Activated T-cell treated with anti-CD3 and anti-CD28 coated beads for 48 hours (primary cell): ENCODE measurements around the gene ADGRA1.

ENCODE experiments used
- DNase-seq: peaks from one replicate; pipeline ENCODE4 v3.0.0-alpha.2; 2020; ENCODE audit warnings: low read depth

The ADGRA1 gene

DNA sequence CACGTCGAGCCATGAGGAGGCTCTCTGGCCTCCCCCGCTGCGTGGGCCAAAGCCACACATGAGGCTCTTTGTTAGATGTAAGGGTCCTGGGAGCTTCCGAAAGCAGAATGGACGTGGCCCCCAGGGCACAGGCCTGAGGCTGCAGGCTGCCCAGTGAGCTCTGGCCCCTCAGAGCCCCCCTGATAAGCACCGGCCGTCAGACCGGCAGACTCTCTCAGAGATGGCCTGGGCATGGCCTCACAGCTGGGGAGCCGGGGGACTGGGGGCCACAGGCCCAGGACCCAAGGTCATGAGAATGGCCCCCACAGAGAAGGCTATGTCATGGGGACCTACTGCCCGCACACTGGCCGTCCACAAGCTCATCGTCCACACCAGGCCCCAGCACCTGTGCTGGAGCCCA lies 31.7 kb upstream of the ADGRA1 start:
- DNase-seq = no peak

- no peak for DNase-seq
These were observed 31.0 kb upstream of the ADGRA1 start for GRCh38 chr10:133056651-133057178.

DNA sequence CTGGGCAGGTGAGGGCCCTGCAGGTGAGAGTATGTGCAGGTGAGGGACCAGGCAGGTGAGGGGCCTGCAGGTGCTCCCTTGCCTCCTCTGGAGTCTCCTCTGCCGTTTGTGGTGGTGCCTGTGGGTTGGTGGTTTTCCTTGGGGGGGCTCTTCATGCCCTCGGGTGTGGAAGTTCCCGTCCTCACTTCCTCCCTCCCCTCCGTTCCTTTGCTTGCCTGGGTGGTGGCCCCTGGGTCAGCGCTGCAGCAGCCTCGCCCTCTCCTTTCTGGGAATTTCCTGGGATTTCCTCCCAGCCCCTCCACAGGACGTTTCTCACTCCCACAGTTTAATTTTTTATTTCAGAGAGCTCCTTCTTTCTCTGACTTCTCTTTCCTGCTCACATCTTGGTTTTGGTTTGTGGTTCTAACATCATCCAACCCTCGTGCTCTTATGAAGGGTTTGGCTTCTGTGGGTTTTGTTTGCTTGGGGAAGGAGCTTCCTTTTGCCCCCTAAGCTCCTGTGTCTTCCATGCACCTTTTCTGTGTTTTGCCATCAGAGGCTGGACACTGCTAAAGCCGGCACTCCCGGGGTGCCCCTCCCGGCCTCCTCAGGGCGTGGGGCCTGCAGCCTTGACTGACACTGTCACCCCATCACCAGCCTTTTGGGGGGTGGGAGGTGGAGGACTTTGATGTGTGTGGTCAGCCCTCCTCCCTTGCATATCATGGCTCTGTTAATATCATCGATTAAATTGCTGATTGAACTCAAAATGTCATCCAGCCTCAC lies 29.2 kb upstream of the ADGRA1 start:
- no peak for DNase-seq

GRCh38 chr10:133059093-133059470 lies 28.6 kb upstream of the ADGRA1 start:
- no peak for DNase-seq

DNA sequence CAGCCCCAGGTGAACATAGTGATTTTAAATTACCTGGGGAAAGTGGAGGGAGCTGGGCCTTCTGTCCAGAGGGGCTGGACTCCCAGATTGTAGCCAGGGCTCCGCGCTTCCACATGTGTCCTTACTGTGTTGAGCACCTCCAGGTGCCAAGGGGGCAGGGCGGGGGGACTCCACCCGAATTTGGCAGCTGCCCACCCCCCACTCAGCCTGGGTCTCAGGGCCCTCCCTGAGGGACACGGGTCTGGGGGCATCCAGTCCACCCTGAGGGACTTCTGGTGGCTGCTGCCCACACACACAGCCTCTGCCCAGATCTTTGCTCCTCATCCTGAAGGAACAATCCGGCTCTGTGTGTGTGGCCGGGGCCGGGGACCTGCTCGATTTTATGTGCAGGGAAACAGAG lies 28.2 kb upstream of the ADGRA1 start:
- no peak for DNase-seq

- no peak for DNase-seq
These were observed 27.7 kb upstream of the ADGRA1 start for GRCh38 chr10:133060022-133060421.

- no peak for DNase-seq
These were observed 27.3 kb upstream of the ADGRA1 start for GRCh38 chr10:133060466-133060865.

DNA sequence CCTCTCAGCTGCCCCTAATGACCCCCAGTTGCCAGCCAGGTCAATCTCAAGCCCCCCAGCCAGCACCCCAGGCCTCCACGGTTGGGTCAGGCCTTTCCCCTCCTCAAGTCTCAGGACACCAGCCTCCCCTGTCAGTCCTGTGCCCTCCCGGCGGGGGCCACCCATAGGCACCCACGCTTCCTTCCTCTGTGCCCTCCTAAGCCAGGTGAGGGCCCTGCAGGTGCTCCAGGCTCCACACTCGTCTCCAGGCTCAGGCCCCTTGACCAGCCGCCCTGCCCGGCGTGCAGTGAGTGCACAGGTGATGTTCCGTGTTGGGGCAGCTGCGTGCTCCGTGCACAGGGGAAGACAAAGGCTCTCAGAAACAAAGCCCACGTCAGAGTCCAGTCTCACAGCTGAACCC lies 26.8 kb upstream of the ADGRA1 start:
- no peak for DNase-seq

GRCh38 chr10:133061296-133062038 lies 26.3 kb upstream of the ADGRA1 start:
- no peak for DNase-seq

DNA sequence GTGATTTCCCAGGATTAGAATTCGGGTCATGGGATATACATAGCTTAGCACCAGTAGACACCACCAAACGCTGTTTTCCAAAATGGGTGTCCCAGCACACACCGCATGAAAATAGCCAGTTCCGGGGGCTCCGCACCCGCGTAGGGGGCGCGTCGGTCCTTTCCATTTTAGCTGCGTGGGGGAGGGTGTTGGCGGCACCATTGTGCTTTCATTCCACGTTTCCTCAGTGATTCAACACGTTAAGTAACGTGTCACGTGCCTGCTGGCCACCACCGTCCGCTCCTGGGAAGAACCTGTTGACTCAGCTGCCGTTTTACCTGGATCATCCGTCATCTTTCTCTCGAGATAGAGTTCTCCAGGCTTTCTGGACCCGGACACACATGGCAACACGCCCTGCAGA lies 25.6 kb upstream of the ADGRA1 start:
- no peak for DNase-seq

GRCh38 chr10:133062635-133063034 lies 25.1 kb upstream of the ADGRA1 start:
- no peak for DNase-seq

DNA sequence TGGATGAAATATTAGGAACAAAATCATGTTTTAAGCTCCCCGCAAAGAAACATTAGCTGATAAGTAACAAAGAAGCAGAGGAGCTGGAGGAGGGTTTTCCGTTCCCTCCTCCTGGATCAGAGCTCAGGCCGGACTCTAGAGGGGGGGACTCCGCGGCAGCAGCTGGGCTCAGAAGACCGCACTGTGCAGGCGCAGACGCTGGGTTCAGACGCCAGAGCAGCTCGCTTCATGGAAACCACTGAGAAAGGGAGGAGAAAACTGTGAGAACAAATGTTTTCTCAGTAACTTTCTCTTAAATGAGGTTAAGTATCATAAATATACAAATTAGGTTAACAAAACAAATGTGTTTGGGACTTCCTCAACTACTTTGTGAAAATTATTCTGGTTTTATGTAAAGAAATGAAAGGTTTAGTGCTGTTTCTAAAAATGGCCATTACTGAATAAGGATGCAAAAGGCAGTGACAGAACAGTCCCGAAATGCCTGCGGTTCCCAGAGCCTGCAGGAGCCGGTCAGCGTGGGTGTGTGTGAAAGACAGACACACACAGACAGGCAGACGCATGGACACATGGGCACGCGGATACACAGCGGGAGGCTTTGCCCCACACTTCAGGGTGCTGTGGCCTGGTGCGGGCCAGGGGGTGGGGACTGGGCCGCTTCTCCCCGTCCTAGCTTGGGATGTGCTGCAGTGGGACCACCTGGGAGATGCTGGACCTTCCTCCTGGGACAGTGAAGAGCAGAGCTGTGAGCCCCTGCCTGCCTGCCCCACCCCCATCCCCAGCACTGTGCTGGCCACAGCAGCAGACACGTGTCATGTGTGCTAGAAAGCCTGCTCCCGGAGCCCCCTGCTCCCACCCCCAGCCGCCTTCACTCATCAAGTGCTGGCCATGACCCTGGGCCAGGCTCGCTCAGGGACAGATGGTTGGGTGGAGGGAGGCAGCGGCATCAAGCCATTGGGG lies 20.3 kb upstream of the ADGRA1 start:
- no peak for DNase-seq

DNA sequence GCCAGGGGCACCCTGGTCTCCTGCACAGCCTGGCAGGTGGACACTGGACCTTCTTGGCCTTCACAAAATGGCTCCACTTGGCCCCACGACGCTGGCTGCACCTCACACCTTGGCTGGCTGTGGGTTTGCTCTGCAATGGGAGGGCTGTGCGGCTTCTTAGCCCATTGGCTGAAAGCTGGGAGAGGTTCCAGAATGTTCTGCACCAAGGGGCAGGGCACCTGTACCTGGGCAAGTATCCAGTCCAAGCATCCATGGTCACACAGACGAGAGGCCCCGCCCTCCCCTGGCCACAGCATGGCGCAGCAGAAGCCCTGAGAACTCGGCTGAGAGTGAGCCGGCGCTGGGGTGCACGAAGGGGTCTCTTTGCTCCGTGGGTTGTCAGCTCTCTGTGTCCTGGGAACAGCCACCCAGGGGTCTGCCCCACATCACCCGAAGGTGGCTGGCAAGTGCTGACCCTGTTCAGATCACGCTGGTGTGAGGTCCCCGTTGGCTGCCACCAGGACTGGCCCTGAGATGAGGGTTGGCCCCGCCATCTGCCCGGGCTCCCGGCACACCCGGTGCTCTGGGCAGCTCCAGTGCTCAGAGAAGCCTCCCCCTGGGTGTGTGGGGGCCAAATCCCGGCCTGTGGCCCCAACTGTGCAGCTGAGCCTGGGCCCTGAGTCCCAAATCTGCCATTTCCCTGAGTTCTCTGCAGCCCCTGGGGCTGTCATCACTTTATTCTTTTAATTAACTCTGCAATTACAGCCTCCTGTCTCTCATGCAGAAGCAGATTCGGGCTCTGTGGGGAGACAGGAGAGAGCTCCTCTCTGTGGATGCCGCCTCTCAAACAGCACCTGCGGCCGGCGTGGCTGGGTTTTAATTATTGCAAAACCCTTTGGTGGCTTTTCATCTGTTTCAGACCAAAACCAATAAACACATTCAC lies 19.4 kb upstream of the ADGRA1 start:
- no peak for DNase-seq

GRCh38 chr10:133069033-133069525 lies 18.6 kb upstream of the ADGRA1 start:
- DNase-seq = no peak

GRCh38 chr10:133070405-133070804 lies 17.3 kb upstream of the ADGRA1 start:
- no peak for DNase-seq

GRCh38 chr10:133070810-133071209 lies 16.9 kb upstream of the ADGRA1 start:
- DNase-seq = no peak

DNA sequence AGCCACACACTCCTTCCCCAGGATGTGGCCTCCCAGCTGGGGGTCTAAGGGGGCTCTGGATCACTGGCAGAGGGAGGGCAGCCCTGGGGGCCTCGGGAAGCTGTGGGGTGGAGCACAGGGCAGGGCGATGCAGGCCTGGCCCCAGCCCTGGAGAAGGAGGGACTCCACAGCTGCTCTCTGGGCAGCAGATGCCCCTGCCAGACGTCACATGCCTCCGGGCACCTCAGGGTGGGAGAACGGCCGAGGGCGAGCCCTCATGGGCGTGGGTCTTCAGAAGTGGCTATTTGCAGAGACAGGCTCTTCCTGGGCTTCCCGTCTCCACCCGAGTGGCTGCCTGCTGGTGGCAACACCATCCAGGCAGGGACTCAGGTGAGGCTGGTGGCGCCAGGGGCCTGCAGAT lies 16.0 kb upstream of the ADGRA1 start:
- no peak for DNase-seq

- DNase-seq = no peak
These were observed 15.5 kb upstream of the ADGRA1 start for GRCh38 chr10:133072196-133072595.

DNA sequence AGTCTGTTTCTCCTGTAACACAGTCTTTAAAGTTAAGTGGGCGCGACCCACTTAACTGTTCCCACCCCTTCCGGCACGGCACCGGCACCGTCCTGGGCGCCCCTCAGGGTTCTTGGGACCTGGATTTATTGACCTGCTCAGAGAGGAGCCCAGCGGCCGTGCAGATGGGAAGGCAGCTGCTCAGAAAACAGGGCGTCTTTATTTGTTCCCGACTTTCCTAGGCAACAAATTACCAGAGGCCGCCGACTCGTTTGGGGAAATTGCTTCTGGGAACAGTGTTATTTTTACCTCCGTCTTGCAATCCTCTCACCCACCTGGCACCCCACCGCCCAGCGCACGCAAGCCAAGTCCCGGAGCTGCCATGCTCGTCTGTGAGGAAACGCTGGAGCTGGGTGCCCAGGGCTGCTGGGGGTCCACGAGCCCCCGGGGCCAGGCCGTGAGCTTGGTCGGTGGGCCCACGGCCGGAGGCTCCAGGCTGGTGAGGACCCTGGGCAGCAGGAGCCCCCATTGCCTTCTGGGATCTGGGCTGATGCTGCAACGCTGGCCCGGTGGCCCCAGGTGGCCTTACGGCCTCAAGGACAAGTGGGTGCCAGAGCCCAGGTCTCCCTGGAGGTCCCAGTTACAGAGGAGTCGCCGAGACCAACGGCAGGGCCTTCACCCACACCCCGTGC lies 14.9 kb upstream of the ADGRA1 start:
- DNase-seq = no peak

- DNase-seq = no peak
These were observed 12.2 kb upstream of the ADGRA1 start for GRCh38 chr10:133075346-133076137.
